Measurements from ENCODE around the gene RAB11FIP4. TPM values are rescaled to one million over a fixed set of nuclear protein-coding genes. Genes with fewer than 3 reads are reported as not detected.

Gene RAB11FIP4
- total and polyA plus RNA-seq, 9 of the 15 experiments (the other 6 are each of a cell fraction or from before 2014, with no cell fraction given) = 0.62 to 16.6 (median 8.9) TPM

DNA sequence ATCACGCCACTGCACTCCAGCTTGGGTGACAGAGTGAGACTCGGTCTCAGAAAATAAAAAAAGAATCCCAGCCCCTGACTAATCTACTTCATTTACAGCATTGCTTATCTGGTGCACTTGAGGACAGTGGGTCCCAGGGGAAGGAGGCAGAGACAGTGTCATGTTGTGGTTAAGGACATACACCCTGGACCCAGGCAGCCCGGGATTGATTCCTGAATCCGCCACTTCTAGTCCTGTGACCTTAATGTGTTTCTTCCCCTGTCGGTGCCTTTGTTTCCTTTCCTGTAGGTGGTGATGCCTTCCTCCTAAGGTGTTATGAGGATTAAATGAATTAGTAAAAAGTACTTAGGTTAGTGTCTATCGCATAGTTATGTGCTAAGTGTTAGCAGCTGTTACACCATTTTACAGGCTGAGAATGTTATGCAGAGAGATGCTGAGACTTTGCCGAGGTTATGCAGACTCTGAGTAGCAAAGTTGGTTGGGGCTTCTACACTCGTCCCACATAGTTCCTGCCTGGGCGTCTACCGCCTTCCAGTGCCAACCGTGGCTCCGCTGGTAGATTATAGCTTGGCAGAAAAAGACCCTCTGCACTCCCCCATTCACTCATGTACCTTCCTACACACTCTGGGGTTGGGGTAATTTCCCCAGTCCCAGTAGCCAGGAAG, 74.8 kb downstream of the RAB11FIP4 start:
- in situ Hi-C loops (cut with MboI) = no loop called here

DNA sequence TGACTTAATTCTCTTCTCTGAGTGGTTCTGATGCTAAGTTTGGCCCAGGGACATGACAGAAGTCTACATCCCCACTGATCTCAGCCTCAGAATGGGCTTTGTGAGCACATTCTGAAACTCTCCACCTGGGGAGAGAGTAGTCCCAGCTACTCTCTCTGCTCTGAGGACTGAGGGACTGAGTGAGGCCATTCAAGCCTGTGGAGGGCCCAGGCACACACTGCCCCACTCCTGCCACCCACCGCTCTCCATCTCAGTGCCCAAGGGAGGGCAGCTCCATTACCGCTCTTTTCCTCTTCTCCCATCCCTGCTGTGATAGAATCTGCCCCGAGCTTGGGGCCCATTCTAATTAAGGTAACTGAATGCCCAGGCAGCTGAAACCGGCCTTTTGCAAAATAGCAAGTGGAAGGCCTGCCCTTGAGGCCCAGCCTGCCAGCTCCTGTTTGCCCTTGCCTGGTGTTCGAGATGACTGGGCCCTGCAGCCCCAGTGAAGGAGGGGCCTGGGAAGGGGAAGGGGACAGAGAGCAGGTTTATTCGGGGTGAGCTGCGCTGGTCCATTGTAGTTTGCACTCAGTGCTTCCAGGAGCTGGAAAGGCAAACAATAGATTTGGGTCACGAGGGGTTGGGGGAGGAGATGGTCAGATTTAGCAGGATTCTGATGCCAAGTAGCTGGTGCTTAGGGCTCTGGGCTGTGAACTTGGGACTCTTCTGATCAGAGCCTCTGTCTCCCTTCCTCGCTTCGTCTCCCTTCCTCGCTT, 76.2 kb downstream of the RAB11FIP4 start:
- intact Hi-C loops (cut with micrococcal nuclease) = no loop called here
- WGBS (ENCODE audit: insufficient coverage, low coverage, missing lambda C conversion rate) = 61% methylated on average over 11 of the region's 11 CpGs
- Histone ChIP-seq H4K20me1 (replicated peaks; ENCODE audit: control insufficient read depth, insufficient read depth, low read length) (no peaks in the 10 kb centered on the region), H3K4me3 (no peak overlapping the region), H2AFZ (ENCODE audit: low read depth, low read length) (no peak overlapping the region), H3K79me2 (ENCODE audit: control insufficient read depth, insufficient read depth, low read length) (no peaks in the 10 kb centered on the region), H3K27ac (ENCODE audit: extremely low read depth, low read depth, low read length) (no peak overlapping the region), H3K4me2 (ENCODE audit: insufficient read depth, low read length) (no peak overlapping the region), H3K4me1 (replicated peaks in 1 of 2; ENCODE audit: control insufficient read depth in 2 of 2, insufficient read depth in 2 of 2, low read length in 2 of 2) (peaks cover 17 to 23% of the 10 kb centered on the region in 2 experiments), H3K27me3 (ENCODE audit: control insufficient read depth in 2 of 2, insufficient read depth in 2 of 2, low read length in 2 of 2) (no peaks in the 10 kb centered on the region), H3K9ac (ENCODE audit: insufficient read depth in 1 of 2, low read depth in 2 of 2, low read length in 2 of 2) (0 out of 4 replicates have a peak overlapping the region, but pooled peaks of 1 of the 2 experiments have one; percentile 39), H3K36me3 (ENCODE audit: control insufficient read depth, insufficient read depth, low read length) (no peaks in the 10 kb centered on the region), H3K9me1 (ENCODE audit: control insufficient read depth, insufficient read depth, low read length) (no peaks in the 10 kb centered on the region), H3K9me3 (replicated peaks; ENCODE audit: control insufficient read depth, insufficient read depth, low read depth, low read length) (no peaks in the 10 kb centered on the region)
- ChIA-PET POLR2A (interaction anchor here (0.6 to 1.7 kb wide), 4 partner anchors 9 to 63 kb away, joined by 4 to 5 read pairs (median 4); no protein-coding TSS in a partner anchor), CTCF (ENCODE audit: low intra/inter-chr PET ratio) (no interaction called here)
- DNase-seq (ENCODE audit: extremely low read depth in 1 of 4, low spot score in 3 of 4) (no peak), FAIRE-seq (no peak), ATAC-seq (no peak)
- TF ChIP-seq ZNF717 (CRISPR knock-in tag; IDR thresholded peaks at IDR 0.05) (no peak), ZNF124 (CRISPR knock-in tag; IDR thresholded peaks at IDR 0.05) (no peak)
- in situ Hi-C loops (cut with MboI) = no loop called here
- no TSS peak for BruUV-seq (replicated peaks)

More for the DNA sequence above, 74.8 kb downstream of the RAB11FIP4 start:
- ChIA-PET CTCF (ENCODE audit: low intra/inter-chr PET ratio) (no interaction called here), POLR2A (interaction anchor here (0.6 to 0.9 kb wide), 4 partner anchors 8 to 1038 kb away, joined by 3 to 4 read pairs (median 3); no protein-coding TSS in a partner anchor)
- no peaks in the 10 kb centered on the region for H3K27me3 ChIP-seq (ENCODE audit: control insufficient read depth in 2 of 2, insufficient read depth in 2 of 2, low read length in 2 of 2)
- H4K20me1 ChIP-seq (replicated peaks; ENCODE audit: control insufficient read depth, insufficient read depth, low read length) = no peaks in the 10 kb centered on the region
- WGBS (ENCODE audit: insufficient coverage, low coverage, missing lambda C conversion rate) = 47% methylated on average over 12 of the region's 12 CpGs
- TF ChIP-seq BACH1 (tag; IDR thresholded peaks at IDR 0.05) (no peak), NR3C1 (CRISPR knock-in tag; IDR thresholded peaks at IDR 0.05) (no peak), STAT5B (CRISPR knock-in tag; IDR thresholded peaks at IDR 0.05) (no peak), KLF13 (tag; IDR thresholded peaks at IDR 0.05; ENCODE audit: borderline replicate concordance, low read depth) (no peak), ZC3H8 (IDR thresholded peaks at IDR 0.05) (no peak)
- intact Hi-C loops (cut with micrococcal nuclease) = no loop called here
- H3K9ac ChIP-seq (ENCODE audit: insufficient read depth in 1 of 2, low read depth in 2 of 2, low read length in 2 of 2) = no peak overlapping the region; a peak in 1 of 4 replicates
- no peaks in the 10 kb centered on the region for H3K9me3 ChIP-seq (replicated peaks; ENCODE audit: control insufficient read depth, insufficient read depth, low read depth, low read length)
- no peaks in the 10 kb centered on the region for H3K9me1 ChIP-seq (ENCODE audit: control insufficient read depth, insufficient read depth, low read length)
- FAIRE-seq (no peak), ATAC-seq (peak; percentile 49; the same call in 2 of the 3 replicates), DNase-seq (ENCODE audit: extremely low read depth in 1 of 4, low spot score in 3 of 4) (no peak)
- no peaks in the 10 kb centered on the region for H3K79me2 ChIP-seq (ENCODE audit: control insufficient read depth, insufficient read depth, low read length)
- H3K4me2 ChIP-seq (ENCODE audit: insufficient read depth, low read length) = no peak overlapping the region
- H3K27ac ChIP-seq (ENCODE audit: extremely low read depth, low read depth, low read length) = no peak overlapping the region
- H2AFZ ChIP-seq (ENCODE audit: low read depth, low read length) = no peak overlapping the region
- no peaks in the 10 kb centered on the region for H3K36me3 ChIP-seq (ENCODE audit: control insufficient read depth, insufficient read depth, low read length)
- no TSS peak for BruUV-seq (replicated peaks)
- peaks cover 9 to 10% of the 10 kb centered on the region in 2 experiments for H3K4me1 ChIP-seq (replicated peaks in 1 of 2; ENCODE audit: control insufficient read depth in 2 of 2, insufficient read depth in 2 of 2, low read length in 2 of 2)
- H3K4me3 ChIP-seq = no peak overlapping the region

Measured in K562 (cell line).